DOHH2 (cell line): ENCODE data around the gene PDZRN3.

Source experiments
- H3F3A ChIP-seq: fragments of 200-600 bp; sonication (generic), shearing (Covaris generic); 2 replicates; pipeline ENCODE4 v1.6.0; 2016; ENCODE audit warnings: antibody characterized with exemption, mild to moderate bottlenecking; ENCODE audit not compliant: control insufficient read depth, insufficient read depth
- H3K27ac ChIP-seq: fragments of 200-600 bp; sonication (generic); 2 replicates; pipeline ENCODE4 v1.5.1; 2014; ENCODE audit warnings: low read depth, mild to moderate bottlenecking, low read length, moderate library complexity
- H3K27me3 ChIP-seq: fragments of 200-600 bp; sonication (generic); 2 replicates; pipeline ENCODE4 v1.6.1; 2014; ENCODE audit warnings: mild to moderate bottlenecking, low read length, mixed read lengths; ENCODE audit not compliant: control insufficient read depth
- H3K36me3 ChIP-seq: fragments of 200-600 bp; sonication (generic); 2 replicates; pipeline ENCODE4 v1.6.1; 2014; ENCODE audit warnings: mild to moderate bottlenecking, low read length, moderate library complexity, mixed read lengths; ENCODE audit not compliant: control insufficient read depth
- H3K4me1 ChIP-seq: fragments of 200-600 bp; sonication (generic); 2 replicates; pipeline ENCODE4 v1.6.1; 2014; ENCODE audit warnings: mild to moderate bottlenecking, low read length, mixed read lengths; ENCODE audit not compliant: control insufficient read depth
- H3K4me2 ChIP-seq: fragments of 200-600 bp; sonication (generic); 2 replicates; pipeline ENCODE4 v1.6.0; 2014; ENCODE audit warnings: mild to moderate bottlenecking, low read length, moderate library complexity
- H3K4me3 ChIP-seq: fragments of 200-600 bp; sonication (generic); 2 replicates; pipeline ENCODE4 v1.5.1; 2014; ENCODE audit warnings: mild to moderate bottlenecking, low read length, mixed read lengths
- H3K79me2 ChIP-seq: fragments of 200-600 bp; sonication (generic); 2 replicates; pipeline ENCODE4 v1.6.1; 2014; ENCODE audit warnings: mild to moderate bottlenecking, low read length, mixed read lengths; ENCODE audit not compliant: control insufficient read depth
- H3K9me2 ChIP-seq: fragments of 200-600 bp; sonication (generic); replicated peaks from 2 replicates; pipeline ENCODE4 v1.6.1; 2014; ENCODE audit warnings: mild to moderate bottlenecking, low read length, mixed read lengths; ENCODE audit not compliant: control insufficient read depth
- H3K9me3 ChIP-seq: fragments of 200-600 bp; sonication (generic); 2 replicates; pipeline ENCODE4 v1.6.1; 2014; ENCODE audit warnings: antibody characterized with exemption, low read length, mixed read lengths; ENCODE audit not compliant: control insufficient read depth, insufficient read depth
- H4K20me1 ChIP-seq: fragments of 200-600 bp; sonication (generic); 2 replicates; pipeline ENCODE4 v1.6.0; 2014; ENCODE audit warnings: low read depth, mild to moderate bottlenecking, antibody characterized with exemption, low read length, moderate library complexity; ENCODE audit not compliant: control insufficient read depth, insufficient read depth
- EZH2phosphoT487 ChIP-seq: fragments of 200-600 bp; sonication (generic); IDR thresholded peaks from 2 replicates; pipeline ENCODE4 v1.6.1; 2017; ENCODE audit warnings: borderline replicate concordance, mild to moderate bottlenecking, antibody characterized with exemption, low read length, moderate library complexity, mixed read lengths
- TF ChIP-seq, protein P1 (sequence below): fragments of 200-600 bp; sonication (generic); IDR thresholded peaks from one replicate; pipeline ENCODE4 v1.5.1; 2014; ENCODE audit warnings: antibody characterized with exemption, mild to moderate bottlenecking, low read depth, low read length; ENCODE audit not compliant: poor library complexity, severe bottlenecking

Gene PDZRN3

DNA sequence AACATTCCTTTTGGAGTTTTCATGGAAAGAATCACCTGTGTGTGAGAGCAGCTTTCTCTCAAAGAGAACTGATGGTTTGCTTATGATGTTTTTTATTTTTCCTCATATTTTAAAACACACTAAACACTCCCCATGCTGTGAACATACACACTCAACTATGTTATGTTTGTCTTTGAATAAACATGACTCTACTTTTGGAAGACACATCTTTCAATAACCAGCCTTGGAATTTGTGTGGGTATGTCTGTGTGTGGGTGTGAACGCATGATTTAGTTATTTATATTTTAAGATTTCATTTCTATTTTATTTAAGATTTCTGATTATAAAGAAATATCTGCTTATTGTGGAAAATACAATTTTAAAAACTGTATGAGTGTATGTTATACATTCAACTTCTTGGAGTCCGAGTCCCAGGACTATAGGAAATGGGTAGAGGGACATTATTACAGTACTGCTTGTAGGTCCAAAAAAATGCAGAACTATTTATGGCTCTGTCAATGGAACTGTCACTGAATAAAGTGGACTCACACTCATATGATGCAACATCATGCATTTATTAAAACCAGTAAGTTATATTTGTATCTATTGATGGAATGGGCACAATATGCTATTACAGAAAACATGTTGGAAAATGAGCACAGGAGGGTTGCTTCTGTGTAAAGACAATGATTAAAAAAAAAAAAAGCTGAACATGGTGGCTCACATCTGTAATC, 43.5 kb downstream of the PDZRN3 start:
- no peaks in the 10 kb centered on the region for H3K4me1 ChIP-seq
- no peaks in the 10 kb centered on the region for H3K36me3 ChIP-seq
- 0 out of 2 replicates have a peak, but pooled peaks cover 3% of the 10 kb centered on the region for H3K27me3 ChIP-seq
- TF ChIP-seq, protein P1, sequence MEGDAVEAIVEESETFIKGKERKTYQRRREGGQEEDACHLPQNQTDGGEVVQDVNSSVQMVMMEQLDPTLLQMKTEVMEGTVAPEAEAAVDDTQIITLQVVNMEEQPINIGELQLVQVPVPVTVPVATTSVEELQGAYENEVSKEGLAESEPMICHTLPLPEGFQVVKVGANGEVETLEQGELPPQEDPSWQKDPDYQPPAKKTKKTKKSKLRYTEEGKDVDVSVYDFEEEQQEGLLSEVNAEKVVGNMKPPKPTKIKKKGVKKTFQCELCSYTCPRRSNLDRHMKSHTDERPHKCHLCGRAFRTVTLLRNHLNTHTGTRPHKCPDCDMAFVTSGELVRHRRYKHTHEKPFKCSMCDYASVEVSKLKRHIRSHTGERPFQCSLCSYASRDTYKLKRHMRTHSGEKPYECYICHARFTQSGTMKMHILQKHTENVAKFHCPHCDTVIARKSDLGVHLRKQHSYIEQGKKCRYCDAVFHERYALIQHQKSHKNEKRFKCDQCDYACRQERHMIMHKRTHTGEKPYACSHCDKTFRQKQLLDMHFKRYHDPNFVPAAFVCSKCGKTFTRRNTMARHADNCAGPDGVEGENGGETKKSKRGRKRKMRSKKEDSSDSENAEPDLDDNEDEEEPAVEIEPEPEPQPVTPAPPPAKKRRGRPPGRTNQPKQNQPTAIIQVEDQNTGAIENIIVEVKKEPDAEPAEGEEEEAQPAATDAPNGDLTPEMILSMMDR = no peak
- no peak for TF ChIP-seq EZH2phosphoT487
- no peak overlapping the region for H3K27ac ChIP-seq
- no peaks in the 10 kb centered on the region for H3F3A ChIP-seq
- H3K4me2 ChIP-seq = no peak overlapping the region
- H3K9me3 ChIP-seq = no peaks in the 10 kb centered on the region
- H3K4me3 ChIP-seq = no peak overlapping the region
- no peaks in the 10 kb centered on the region for H3K79me2 ChIP-seq
- H3K9me2 ChIP-seq = no peaks in the 10 kb centered on the region
- H4K20me1 ChIP-seq = no peaks in the 10 kb centered on the region

DNA sequence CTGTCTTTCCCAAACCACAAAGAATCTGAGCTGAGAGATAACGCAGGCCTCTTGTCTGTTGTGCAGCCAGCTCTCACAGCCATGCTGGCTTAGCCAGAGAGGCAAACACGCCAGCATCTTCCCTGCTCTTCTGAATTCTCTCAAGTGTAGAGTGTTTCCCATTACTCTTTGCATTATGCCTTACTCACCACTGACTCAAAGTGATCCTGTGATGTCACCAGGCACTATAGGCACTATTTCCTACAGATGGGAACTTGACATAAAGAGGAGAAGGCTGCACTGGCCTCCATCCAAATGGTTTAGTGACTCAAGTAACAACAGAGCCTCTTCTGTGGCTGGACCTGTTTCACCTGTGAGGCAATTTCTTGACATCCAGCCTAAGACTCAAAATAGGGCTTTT, 44.4 kb downstream of the PDZRN3 start:
- Histone ChIP-seq H3K4me2 (no peak overlapping the region), H3K4me3 (no peak overlapping the region), H3K27me3 (0 out of 2 replicates have a peak, but pooled peaks cover under 1% of the 10 kb centered on the region), H4K20me1 (no peaks in the 10 kb centered on the region), H3K36me3 (no peaks in the 10 kb centered on the region), H3K9me2 (no peaks in the 10 kb centered on the region), H3K27ac (no peak overlapping the region), H3F3A (no peaks in the 10 kb centered on the region), H3K4me1 (no peaks in the 10 kb centered on the region), H3K79me2 (no peaks in the 10 kb centered on the region), H3K9me3 (no peaks in the 10 kb centered on the region)
- TF ChIP-seq EZH2phosphoT487 = no peak
- TF ChIP-seq, protein P1 = no peak

DNA sequence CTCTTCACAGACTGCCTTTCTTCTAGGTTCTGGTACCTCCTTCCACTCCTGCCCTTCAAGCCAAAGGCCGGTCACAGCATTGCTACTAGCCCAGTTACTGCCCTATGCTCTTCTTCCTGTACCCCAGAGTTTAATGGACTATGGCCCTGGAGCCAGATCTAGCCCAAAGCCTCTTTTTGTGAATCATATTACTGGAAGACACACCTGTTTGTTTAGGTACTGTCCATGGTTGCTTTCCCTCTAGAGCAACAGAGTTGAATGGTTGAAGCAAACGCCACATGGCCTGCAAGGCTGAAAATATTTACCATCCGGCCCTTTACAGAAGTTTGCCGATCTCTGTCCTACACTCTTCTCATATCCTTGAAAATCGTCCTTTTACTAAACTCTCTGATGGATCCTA, 47.0 kb downstream of the PDZRN3 start:
- Histone ChIP-seq H3K4me3 (no peak overlapping the region), H3F3A (no peaks in the 10 kb centered on the region), H3K36me3 (no peaks in the 10 kb centered on the region), H3K9me2 (no peaks in the 10 kb centered on the region), H3K27ac (no peak overlapping the region), H3K9me3 (no peaks in the 10 kb centered on the region), H3K4me1 (no peaks in the 10 kb centered on the region), H3K27me3 (no peaks in the 10 kb centered on the region), H3K79me2 (no peaks in the 10 kb centered on the region), H4K20me1 (no peaks in the 10 kb centered on the region), H3K4me2 (no peak overlapping the region)
- no peak for TF ChIP-seq EZH2phosphoT487
- TF ChIP-seq, protein P1 = no peak
